Endothelial cell of hepatic sinusoid (primary cell): Measurements from ENCODE around the gene MYO9B.

Source experiments
- in situ Hi-C: cut with HindIII; loops from 2 replicates; pipeline ENCODE4 v1.10.0; 2017; ENCODE audit warnings: low sequenced_read_pairs

MYO9B gene

GRCh38 chr19:17109962-17110598, 34.5 kb downstream of the MYO9B start:
- in situ Hi-C loops, result no loop called here

- in situ Hi-C loops, result no loop called here
Measured at GRCh38 chr19:17110599-17110966, 35.0 kb downstream of the MYO9B start.

DNA sequence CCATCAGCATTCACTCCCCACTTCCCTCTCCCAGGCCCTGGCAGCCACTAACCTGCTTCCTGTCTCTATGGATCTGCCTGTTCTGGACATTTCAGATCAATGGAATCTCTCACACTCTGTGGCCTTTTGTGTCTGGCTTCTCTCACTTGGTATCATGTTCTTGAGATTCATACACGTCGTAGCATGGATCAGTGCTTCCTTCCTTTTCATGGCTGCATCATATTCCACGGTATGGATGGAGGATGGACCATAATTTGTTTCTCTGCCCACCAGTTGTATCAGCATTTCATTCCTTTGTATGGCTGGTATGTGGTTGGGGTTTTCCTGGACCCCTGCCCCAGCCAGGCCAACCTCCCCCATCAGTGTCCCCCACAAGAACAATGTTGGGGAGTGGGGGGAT, 36.2 kb downstream of the MYO9B start:
- in situ Hi-C loops, result no loop called here

DNA sequence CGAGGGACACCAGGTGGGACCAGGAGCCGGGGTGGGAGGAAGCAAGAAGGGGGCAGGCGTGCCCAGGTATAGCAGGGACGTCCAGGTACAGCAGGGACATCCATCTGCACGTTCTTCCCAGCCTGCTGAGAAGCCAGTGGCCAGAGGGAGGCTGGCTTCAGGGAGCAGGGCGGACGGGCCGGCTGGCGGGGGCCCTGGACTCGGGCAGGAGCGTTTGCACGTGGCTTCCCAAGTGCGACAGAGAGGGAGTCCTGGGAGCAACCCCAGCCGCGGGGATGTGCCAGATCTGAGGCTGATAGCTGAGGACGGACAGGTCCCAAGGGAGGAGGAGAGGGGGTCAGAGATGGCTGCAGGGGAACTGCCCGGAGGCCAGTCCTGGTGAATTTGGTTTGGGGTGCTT, 36.7 kb downstream of the MYO9B start:
- in situ Hi-C loops, result no loop called here

GRCh38 chr19:17112700-17113099, 37.1 kb downstream of the MYO9B start:
- in situ Hi-C loops, result no loop called here

DNA sequence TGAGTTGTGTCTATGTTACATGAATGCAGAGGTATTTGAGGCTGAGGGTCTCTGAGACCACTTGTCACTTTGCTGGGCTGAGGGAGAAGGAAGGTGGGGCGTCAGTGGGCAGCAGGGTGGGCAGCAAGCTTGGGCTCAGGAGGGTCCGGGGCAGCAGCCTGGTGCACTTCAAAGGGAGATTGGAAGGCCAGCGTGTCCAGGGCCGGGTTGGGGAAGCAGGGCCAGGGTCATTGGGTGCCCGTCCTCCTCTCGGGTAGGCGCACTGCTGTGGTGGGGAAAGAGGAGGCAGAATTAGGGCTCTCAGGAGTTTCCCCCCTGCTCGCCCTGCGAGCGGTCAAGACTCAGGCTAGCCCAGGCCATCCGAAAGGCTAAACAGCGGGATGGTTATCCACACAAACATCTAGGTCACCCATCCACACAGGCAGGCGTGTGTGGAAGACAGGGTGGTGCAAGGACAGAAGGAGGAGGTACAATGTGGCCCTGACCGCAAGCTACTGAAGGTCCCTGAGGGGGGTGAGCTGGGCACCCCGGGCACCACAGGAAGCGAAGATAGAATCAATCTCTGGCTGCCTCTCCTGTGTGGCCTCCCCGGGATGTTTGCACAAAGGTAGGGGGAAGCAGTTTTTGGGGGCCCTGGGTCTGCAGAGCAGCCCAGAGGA, 37.7 kb downstream of the MYO9B start:
- in situ Hi-C loops, result no loop called here

GRCh38 chr19:17114414-17114831, 38.8 kb downstream of the MYO9B start:
- in situ Hi-C loops, result no loop called here

DNA sequence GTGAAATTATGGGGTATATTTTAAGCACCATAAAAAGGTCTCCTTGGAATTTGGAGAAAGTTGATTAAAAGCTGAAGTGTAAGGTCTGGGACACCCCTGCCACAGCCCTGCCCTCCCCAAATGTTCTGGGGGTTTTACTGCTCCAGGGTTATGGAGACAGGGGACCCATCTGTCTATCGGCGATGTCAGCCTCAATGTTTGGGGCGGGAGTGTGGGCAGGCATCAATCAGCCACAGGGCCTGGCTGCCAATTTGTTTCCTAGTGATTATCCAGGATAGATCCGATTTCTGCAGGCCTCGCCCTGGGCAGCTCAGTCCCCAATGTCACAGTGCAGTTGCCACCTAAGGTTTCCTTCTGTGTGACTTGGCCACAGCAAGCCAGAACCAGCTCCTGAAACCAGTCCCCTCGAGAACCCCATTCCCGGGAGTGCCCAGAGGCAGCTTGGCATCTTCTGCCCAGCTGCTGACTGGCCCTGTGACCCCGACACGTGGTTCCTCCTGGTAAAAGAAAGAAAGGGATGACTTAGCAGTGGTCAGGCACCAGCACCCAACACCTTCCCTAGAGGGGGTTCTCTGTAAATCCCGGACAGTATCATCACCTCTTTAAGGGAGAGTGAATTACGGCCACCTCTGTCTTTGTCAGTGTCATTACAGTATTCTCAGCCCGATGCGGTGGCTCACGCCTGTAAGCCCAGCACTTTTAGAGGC, 41.6 kb downstream of the MYO9B start:
- in situ Hi-C loops, result no loop called here

GRCh38 chr19:17118957-17119356, 43.4 kb downstream of the MYO9B start:
- in situ Hi-C loops, result no loop called here

- in situ Hi-C loops, result no loop called here
Measured at GRCh38 chr19:17121736-17122293, 46.2 kb downstream of the MYO9B start.

DNA sequence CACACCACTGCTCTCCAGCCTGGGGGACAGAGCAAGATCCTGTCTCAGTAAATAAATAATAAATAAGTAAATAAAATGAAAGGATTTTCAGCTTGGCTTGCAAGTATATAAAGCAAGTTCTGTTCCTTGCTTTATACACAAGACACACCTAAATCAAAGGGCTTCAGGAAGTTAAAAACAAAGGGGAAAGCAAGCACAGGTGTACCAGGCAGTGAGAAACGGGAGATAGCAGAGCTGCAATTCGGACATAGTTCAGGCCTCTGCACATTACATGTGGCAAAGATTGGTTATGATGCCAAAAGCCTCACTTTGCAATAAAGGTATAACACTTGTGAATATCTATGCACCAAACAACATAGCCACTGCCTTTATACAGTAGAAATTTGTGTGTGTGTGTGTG, 47.5 kb downstream of the MYO9B start:
- in situ Hi-C loops, result no loop called here

DNA sequence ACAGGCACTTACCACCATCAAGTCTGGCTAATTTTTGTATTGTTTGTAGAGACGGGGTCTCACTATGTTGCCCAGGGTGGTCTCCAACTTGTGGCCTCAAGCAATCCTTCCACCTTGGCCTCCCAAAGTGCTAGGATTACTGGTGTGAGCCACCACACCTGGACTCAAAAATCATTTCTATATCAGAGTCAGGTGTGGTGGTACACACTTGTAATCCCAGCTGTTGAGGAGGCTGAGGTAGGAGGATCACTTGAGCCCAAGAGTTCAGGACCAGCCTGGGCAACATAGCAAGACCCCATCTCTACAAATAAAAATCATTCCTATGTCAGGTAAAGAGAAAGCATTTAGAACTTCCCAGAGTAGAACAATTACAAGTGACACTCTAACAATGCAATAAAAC, 48.4 kb downstream of the MYO9B start:
- in situ Hi-C loops, result no loop called here

DNA sequence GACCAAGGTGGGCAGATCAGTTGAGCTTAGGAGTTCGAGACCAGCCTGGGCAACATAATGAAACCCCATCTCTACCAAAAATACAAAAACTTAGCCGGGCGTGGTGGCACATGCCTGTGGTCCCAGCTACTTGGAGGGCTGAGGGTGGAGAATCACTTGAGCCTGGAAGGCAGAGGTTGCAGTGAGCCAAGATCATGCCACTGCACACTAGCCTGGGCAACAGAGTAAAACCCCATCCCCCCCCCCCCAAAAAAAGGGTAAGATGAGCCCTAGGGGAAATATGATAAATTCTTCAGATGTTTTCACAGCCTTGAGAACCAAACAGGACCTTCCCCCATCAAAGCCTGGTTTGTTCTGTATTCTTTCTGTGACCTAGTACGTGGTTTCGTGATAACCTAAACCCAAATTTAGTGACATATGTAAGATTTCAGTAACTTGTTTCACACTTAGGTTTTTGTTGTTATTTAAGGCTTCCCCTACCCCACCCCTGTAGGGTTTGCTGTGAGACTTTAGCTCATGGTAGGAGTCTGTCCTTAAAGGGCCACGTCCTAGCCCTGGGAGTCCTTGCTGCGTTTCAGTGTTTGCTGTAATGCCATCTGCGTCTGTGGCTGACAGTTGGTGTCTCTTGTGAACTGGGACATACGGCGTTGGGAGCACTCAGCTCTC, 49.6 kb downstream of the MYO9B start:
- in situ Hi-C loops, result no loop called here

- in situ Hi-C loops, result no loop called here
Measured at GRCh38 chr19:17125728-17126677, 50.4 kb downstream of the MYO9B start.

GRCh38 chr19:17127671-17128070, 52.1 kb downstream of the MYO9B start:
- in situ Hi-C loops, result no loop called here

DNA sequence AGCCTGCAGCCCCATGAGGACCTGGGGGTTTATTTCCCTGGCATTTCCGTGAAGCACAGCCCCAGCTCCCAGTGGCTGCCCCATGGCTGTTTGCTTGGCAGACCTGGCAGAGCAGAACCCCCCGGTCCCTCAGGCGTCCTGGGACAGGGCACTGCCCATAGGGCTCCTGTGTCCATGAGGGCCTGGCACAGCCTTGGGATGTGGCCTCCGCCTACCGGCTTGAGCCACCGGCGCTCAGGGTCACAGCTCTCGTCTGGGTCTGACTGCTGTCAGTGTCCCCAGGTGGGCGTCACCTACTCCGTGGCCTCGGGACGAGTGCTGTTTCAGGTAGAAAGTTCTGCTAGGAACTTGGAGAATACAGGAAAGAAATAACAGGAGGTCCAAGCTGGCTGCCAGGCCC, 52.8 kb downstream of the MYO9B start:
- in situ Hi-C loops, result no loop called here

- in situ Hi-C loops, result no loop called here
Measured at GRCh38 chr19:17128820-17129219, 53.2 kb downstream of the MYO9B start.

- in situ Hi-C loops, result no loop called here
Measured at GRCh38 chr19:17129377-17129776, 53.8 kb downstream of the MYO9B start.

- in situ Hi-C loops, result no loop called here
Measured at GRCh38 chr19:17135001-17135853, 59.6 kb downstream of the MYO9B start.
